CD14-positive monocyte (primary cell): ENCODE results near the gene TMEM184A. TPM values are rescaled to one million over a fixed set of nuclear protein-coding genes. Genes with fewer than 3 reads are reported as not detected.

Source experiments
- DNase-seq, 3 donors: peaks; one replicate each; pipeline ENCODE4 v3.0.0-alpha.2; 2011 to 2022
- H2AFZ ChIP-seq: 2 replicates; pipeline ENCODE4 v1.6.0; 2012; ENCODE audit warnings: mild to moderate bottlenecking, low read depth, low read length, inconsistent platforms; ENCODE audit not compliant: insufficient read depth, poor library complexity, severe bottlenecking
- H3K27ac ChIP-seq, 2 donors: 1 replicate in 1 of 2; 2 replicates in 1 of 2; pipeline ENCODE4 v1.5.1; 2012 to 2013; ENCODE audit warnings: low read length in 2 of 2, control low read depth in 1 of 2, inconsistent platforms in 1 of 2, low read depth in 1 of 2, mild to moderate bottlenecking in 1 of 2
- H3K27me3 ChIP-seq, 2 donors: one replicate each; pipeline versions ENCODE4 v1.6.0 to v1.6.1; 2011 to 2013; ENCODE audit warnings: low read length in 2 of 2; ENCODE audit not compliant: control insufficient read depth in 2 of 2, insufficient read depth in 2 of 2
- H3K36me3 ChIP-seq, 2 donors: replicated peaks in 1 of 2; 1 replicate in 1 of 2; 2 replicates in 1 of 2; pipeline versions ENCODE4 v1.5.1 to v1.6.1; 2012 to 2013; ENCODE audit warnings: low read length in 2 of 2, control low read depth in 1 of 2, inconsistent platforms in 1 of 2, mild to moderate bottlenecking in 1 of 2; ENCODE audit not compliant: insufficient read depth in 2 of 2, control insufficient read depth in 1 of 2
- H3K4me1 ChIP-seq, 2 donors: 1 replicate in 1 of 2; 2 replicates in 1 of 2; pipeline versions ENCODE4 v1.5.1 to v1.6.1; 2012 to 2013; ENCODE audit warnings: low read length in 2 of 2, control low read depth in 1 of 2, inconsistent platforms in 1 of 2, mild to moderate bottlenecking in 1 of 2, moderate library complexity in 1 of 2; ENCODE audit not compliant: insufficient read depth in 2 of 2, control insufficient read depth in 1 of 2
- H3K4me2 ChIP-seq: replicated peaks from 2 replicates; pipeline ENCODE3; 2012; ENCODE audit warnings: low read length, moderate library complexity, mild to moderate bottlenecking; ENCODE audit not compliant: poor library complexity, severe bottlenecking; ENCODE audit errors: extremely low read depth
- H3K4me3 ChIP-seq, 3 experiments: fragments of 200-600 bp in 1 of 3; sonication (generic) in 1 of 3; replicated peaks in 1 of 3; 1 replicate in 2 of 3; 2 replicates in 1 of 3; pipeline ENCODE4 v1.5.1; 2011 to 2013; ENCODE audit warnings: low read length in 3 of 3, mild to moderate bottlenecking in 3 of 3, control low read depth in 2 of 3, low read depth in 2 of 3, inconsistent platforms in 1 of 3, moderate library complexity in 1 of 3
- H3K79me2 ChIP-seq: 2 replicates; pipeline ENCODE4 v1.6.0; 2012; ENCODE audit warnings: mild to moderate bottlenecking, control low read depth, inconsistent platforms, low read length, moderate library complexity; ENCODE audit not compliant: insufficient read depth
- H3K9ac ChIP-seq: 2 replicates; pipeline ENCODE4 v1.6.0; 2017; ENCODE audit warnings: low read length, mild to moderate bottlenecking; ENCODE audit not compliant: insufficient read depth, poor library complexity, severe bottlenecking
- H3K9me3 ChIP-seq, 2 donors: replicated peaks in 1 of 2; 1 replicate in 1 of 2; 2 replicates in 1 of 2; pipeline versions ENCODE4 v1.5.1 to v1.6.1; 2012 to 2013; ENCODE audit warnings: low read length in 2 of 2, control low read depth in 1 of 2; ENCODE audit not compliant: control insufficient read depth in 1 of 2, insufficient read depth in 1 of 2
- H4K20me1 ChIP-seq: 2 replicates; pipeline ENCODE4 v1.6.0; 2012; ENCODE audit warnings: mild to moderate bottlenecking, low read length, control low read depth, moderate library complexity; ENCODE audit not compliant: insufficient read depth
- H3K27ac Mint-ChIP-seq, 7 donors: one replicate each; pipeline ENCODE4 v1.8.0; 2020; ENCODE audit warnings: mild to moderate bottlenecking in 7 of 7, mixed read lengths in 7 of 7, moderate library complexity in 6 of 7, inconsistent platforms in 2 of 7
- H3K27me3 Mint-ChIP-seq, 3 donors: one replicate each; pipeline ENCODE4 v1.8.0; 2021 to 2022; ENCODE audit warnings: low read depth in 3 of 3, mild to moderate bottlenecking in 3 of 3, mixed read lengths in 3 of 3, moderate library complexity in 3 of 3, inconsistent platforms in 1 of 3
- H3K36me3 Mint-ChIP-seq, 2 donors: one replicate each; pipeline ENCODE4 v1.8.0; 2020; ENCODE audit warnings: mixed read lengths in 2 of 2, inconsistent platforms in 1 of 2, mild to moderate bottlenecking in 1 of 2
- H3K4me1 Mint-ChIP-seq: one replicate; pipeline ENCODE4 v1.8.0; 2020; ENCODE audit warnings: mild to moderate bottlenecking, mixed read lengths
- H3K4me3 Mint-ChIP-seq, 2 donors: one replicate each; pipeline ENCODE4 v1.8.0; 2020; ENCODE audit warnings: mild to moderate bottlenecking in 2 of 2, mixed read lengths in 2 of 2, moderate library complexity in 1 of 2
- H3K9me3 Mint-ChIP-seq, 7 donors: one replicate each; pipeline ENCODE4 v1.8.0; 2020 to 2022; ENCODE audit warnings: mixed read lengths in 7 of 7, mild to moderate bottlenecking in 6 of 7, moderate library complexity in 6 of 7, inconsistent platforms in 2 of 7
- WGBS: methylation state at CpG from one replicate; pipeline ENCODE4 v1.1.5; 2013; ENCODE audit warnings: missing lambda C conversion rate; ENCODE audit not compliant: insufficient coverage; 5-methylcytosine and 5-hydroxymethylcytosine counted together
- intact Hi-C, 2 donors: fragments of 100-400 bp; cut with micrococcal nuclease; formaldehyde crosslinking; loops; one replicate each; pipeline versions ENCODE4 v1.15.0 to v1.15.1; 2023
- polyA plus RNA-seq, 3 donors: library from polyadenylated mRNA; depleted of rRNA in 1 of 3; unstranded in 2 of 3; stranded (reverse) in 1 of 3; fragments of 300-500 nt in 2 of 3; fragments of >200 nt in 1 of 3; fragmentation: Illumina TruSeq in 2 of 3; gene quantifications; 1 replicate in 2 of 3; 2 replicates in 1 of 3; pipeline ENCODE4 v1.2.3, GENCODE V29; 2012 to 2021
- TF ChIP-seq, protein P1 (sequence below): fragments of 200-600 bp; IDR thresholded peaks from one replicate; pipeline ENCODE4 v1.8.0; 2022; ENCODE audit warnings: antibody characterized with exemption, mild to moderate bottlenecking

TMEM184A gene
- polyA plus RNA-seq, 3 donors, result not detected

DNA sequence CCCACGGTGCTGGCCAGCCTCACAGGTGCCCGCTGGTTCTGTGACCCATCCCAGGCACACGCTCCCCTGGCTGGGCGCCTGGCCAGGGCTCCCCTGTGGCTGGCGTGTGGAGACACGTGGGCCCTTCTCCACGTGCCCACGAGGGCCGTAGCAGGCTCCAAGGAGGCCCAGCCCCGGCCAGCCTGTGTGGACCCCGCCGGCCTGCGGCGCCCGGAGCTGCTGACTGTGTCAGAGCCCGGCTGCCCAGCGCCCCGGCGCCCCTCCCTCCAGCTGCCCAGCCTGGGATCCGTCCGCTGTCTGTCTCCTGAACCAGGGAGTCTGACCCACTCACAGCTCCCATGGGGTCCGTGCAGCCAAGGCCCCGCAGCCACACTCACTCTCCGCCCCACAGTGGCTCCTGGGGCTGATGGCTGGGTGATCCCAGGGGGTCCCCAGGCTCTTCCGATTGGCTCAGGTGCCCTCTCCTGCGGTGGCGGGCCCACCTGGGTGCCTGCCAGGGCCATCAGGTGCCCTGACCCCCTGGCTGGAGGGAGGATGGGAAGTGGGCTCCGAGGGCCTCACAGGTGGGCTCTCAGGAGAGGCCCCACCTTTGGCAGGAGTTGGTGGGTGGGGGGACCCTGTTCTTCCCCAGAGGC lies 9.6 kb downstream of the TMEM184A start:
- Histone ChIP-seq H3K4me3 (no peak overlapping the region), H3K4me1 (no peaks in the 10 kb centered on the region), H3K27me3 (no peaks in the 10 kb centered on the region), H3K9ac (no peak overlapping the region), H3K79me2 (no peaks in the 10 kb centered on the region), H4K20me1 (peaks cover 34% of the 10 kb centered on the region), H3K4me2 (no peak overlapping the region), H3K27ac (no peak overlapping the region), H3K9me3 (no peaks in the 10 kb centered on the region), H2AFZ (no peak overlapping the region), H3K36me3 (peaks cover 22 to 25% of the 10 kb centered on the region in 2 donors)
- Mint-ChIP-seq H3K27ac (no peak overlapping the region), H3K4me1 (peaks cover 4% of the 10 kb centered on the region), H3K36me3 (peaks cover 6 to 23% of the 10 kb centered on the region in 2 donors), H3K27me3 (no peaks in the 10 kb centered on the region), H3K9me3 (peaks cover 0 to 2% (median 0%) of the 10 kb centered on the region in 7 donors), H3K4me3 (no peak overlapping the region)
- no peak for DNase-seq
- intact Hi-C loops, result no loop called here
- 92% methylated on average over 27 of the region's 28 CpGs for WGBS
- TF ChIP-seq, protein P1, sequence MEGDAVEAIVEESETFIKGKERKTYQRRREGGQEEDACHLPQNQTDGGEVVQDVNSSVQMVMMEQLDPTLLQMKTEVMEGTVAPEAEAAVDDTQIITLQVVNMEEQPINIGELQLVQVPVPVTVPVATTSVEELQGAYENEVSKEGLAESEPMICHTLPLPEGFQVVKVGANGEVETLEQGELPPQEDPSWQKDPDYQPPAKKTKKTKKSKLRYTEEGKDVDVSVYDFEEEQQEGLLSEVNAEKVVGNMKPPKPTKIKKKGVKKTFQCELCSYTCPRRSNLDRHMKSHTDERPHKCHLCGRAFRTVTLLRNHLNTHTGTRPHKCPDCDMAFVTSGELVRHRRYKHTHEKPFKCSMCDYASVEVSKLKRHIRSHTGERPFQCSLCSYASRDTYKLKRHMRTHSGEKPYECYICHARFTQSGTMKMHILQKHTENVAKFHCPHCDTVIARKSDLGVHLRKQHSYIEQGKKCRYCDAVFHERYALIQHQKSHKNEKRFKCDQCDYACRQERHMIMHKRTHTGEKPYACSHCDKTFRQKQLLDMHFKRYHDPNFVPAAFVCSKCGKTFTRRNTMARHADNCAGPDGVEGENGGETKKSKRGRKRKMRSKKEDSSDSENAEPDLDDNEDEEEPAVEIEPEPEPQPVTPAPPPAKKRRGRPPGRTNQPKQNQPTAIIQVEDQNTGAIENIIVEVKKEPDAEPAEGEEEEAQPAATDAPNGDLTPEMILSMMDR, result no peak

DNA sequence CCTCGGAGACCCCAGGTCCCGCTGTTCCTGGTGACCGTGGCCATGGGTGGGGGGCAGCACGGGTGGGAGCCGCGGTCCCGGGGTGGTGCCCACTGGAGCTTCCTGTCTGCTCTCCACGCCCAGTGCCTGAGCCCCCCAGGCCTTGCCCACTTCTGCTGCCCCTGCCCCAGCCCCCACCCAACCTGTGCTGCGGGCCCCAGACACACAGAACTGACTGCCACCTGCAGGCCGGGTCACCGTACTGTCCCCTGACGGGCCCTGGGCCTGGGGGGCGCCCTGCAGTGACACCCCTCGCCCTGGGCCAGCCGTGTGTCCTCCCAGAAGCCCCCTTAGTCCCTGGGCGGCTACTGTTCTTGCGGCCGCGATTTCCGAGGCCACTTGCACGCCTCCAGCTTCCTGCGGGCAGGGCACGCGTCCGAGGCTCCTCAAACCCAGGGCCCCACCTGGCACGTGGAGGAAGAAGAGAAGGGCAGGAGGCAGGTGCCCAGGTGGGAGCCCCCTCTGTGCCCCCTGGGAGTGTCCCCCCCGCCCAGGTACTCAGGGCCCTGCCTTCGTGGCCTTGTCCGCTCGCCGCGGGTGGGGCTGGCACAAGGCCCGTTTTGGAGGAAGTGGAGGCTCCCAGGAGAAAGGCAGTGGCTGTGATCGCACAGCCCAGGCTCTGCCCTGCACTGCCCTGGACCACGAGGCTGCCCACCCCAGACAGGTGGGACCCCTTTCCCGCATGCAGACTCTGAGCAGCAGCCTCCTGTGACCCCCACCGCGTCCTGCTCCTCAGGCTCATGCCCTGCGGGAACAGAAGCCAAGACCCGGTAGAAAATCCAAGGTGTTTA lies 10.4 kb downstream of the TMEM184A start:
- WGBS, result 66% methylated on average over 35 of the region's 40 CpGs
- Histone ChIP-seq H3K9ac (no peak overlapping the region), H3K79me2 (no peaks in the 10 kb centered on the region), H3K36me3 (peaks cover 29 to 32% of the 10 kb centered on the region in 2 donors), H3K4me2 (no peak overlapping the region), H3K4me1 (no peaks in the 10 kb centered on the region), H2AFZ (no peak overlapping the region), H3K27me3 (no peaks in the 10 kb centered on the region), H4K20me1 (peaks cover 41% of the 10 kb centered on the region), H3K27ac (no peak overlapping the region), H3K4me3 (no peak overlapping the region), H3K9me3 (no peaks in the 10 kb centered on the region)
- no peaks in the 10 kb centered on the region for H3K27me3 Mint-ChIP-seq
- TF ChIP-seq, protein P1, result peak; percentile 24
- H3K9me3 Mint-ChIP-seq, result peaks cover 0 to 2% (median 0%) of the 10 kb centered on the region in 7 donors
- DNase-seq, result no peak
- peaks cover 13 to 31% of the 10 kb centered on the region in 2 donors for H3K36me3 Mint-ChIP-seq
- peaks cover 4% of the 10 kb centered on the region for H3K4me1 Mint-ChIP-seq
- H3K27ac Mint-ChIP-seq, result peak overlapping the region in 1 of 7 donors; percentile 44
- no peak overlapping the region for H3K4me3 Mint-ChIP-seq
- intact Hi-C loops, result no loop called here
